ENCODE results near the gene COMMD6.

Gene COMMD6

GRCh38 chr13:75518439-75519088, 19.1 kb downstream of the COMMD6 start:
- Histone ChIP-seq H3K56ac (ENCODE audit: low read length) (no peak overlapping the region), H3K79me1 (ENCODE audit: low read length) (no peaks in the 10 kb centered on the region), H3K18ac (ENCODE audit: low read length) (no peak overlapping the region), H3K79me2 (ENCODE audit: control insufficient read depth, insufficient read depth, low read length) (no peaks in the 10 kb centered on the region), H3K4me2 (ENCODE audit: low read length) (no peak overlapping the region), H3K27me3 (ENCODE audit: insufficient read depth, low read length, poor library complexity) (no peaks in the 10 kb centered on the region), H4K8ac (ENCODE audit: low read depth, low read length) (no peak overlapping the region), H3K4ac (ENCODE audit: low read depth, low read length) (no peak overlapping the region), H3K4me3 (ENCODE audit: low read length) (no peak overlapping the region), H2BK120ac (ENCODE audit: low read depth, low read length) (no peak overlapping the region), H3K27ac (ENCODE audit: low read depth, low read length) (no peak overlapping the region), H3K36me3 (ENCODE audit: control insufficient read depth, insufficient read depth, low read length) (no peaks in the 10 kb centered on the region), H2BK5ac (ENCODE audit: low read length) (no peak overlapping the region), H2BK15ac (replicated peaks; ENCODE audit: low read depth) (no peak overlapping the region), H4K5ac (ENCODE audit: low read length) (no peak overlapping the region), H3K9ac (ENCODE audit: low read length) (no peak overlapping the region), H2AK5ac (ENCODE audit: low read length) (no peak overlapping the region), H3K23ac (ENCODE audit: low read length) (no peak overlapping the region), H3K4me1 (ENCODE audit: control insufficient read depth, low read depth, low read length) (no peaks in the 10 kb centered on the region)
- DNase-seq = no peak
- WGBS (ENCODE audit: extremely low coverage, insufficient coverage, low lambda C conversion rate) = no CpG with 5 or more reads among the region's 30 CpGs

- no CpG with 5 or more reads among the region's 3 CpGs for WGBS (ENCODE audit: extremely low coverage, insufficient coverage, low lambda C conversion rate)
Measured at GRCh38 chr13:75514080-75514995, 23.3 kb downstream of the COMMD6 start.

GRCh38 chr13:75513271-75513670, 24.4 kb downstream of the COMMD6 start:
- Histone ChIP-seq H3K4me3 (ENCODE audit: low read length) (no peak overlapping the region), H2AK5ac (ENCODE audit: low read length) (no peak overlapping the region), H3K36me3 (ENCODE audit: control insufficient read depth, insufficient read depth, low read length) (no peaks in the 10 kb centered on the region), H2BK5ac (ENCODE audit: low read length) (no peak overlapping the region), H2BK15ac (replicated peaks; ENCODE audit: low read depth) (no peak overlapping the region), H3K23ac (ENCODE audit: low read length) (no peak overlapping the region), H3K4ac (ENCODE audit: low read depth, low read length) (no peak overlapping the region), H4K5ac (ENCODE audit: low read length) (no peak overlapping the region), H4K8ac (ENCODE audit: low read depth, low read length) (no peak overlapping the region), H2BK120ac (ENCODE audit: low read depth, low read length) (no peak overlapping the region), H3K4me2 (ENCODE audit: low read length) (no peak overlapping the region), H3K27ac (ENCODE audit: low read depth, low read length) (no peak overlapping the region), H3K27me3 (ENCODE audit: insufficient read depth, low read length, poor library complexity) (no peaks in the 10 kb centered on the region), H3K4me1 (ENCODE audit: control insufficient read depth, low read depth, low read length) (no peaks in the 10 kb centered on the region), H3K79me1 (ENCODE audit: low read length) (no peaks in the 10 kb centered on the region), H3K79me2 (ENCODE audit: control insufficient read depth, insufficient read depth, low read length) (no peaks in the 10 kb centered on the region), H3K56ac (ENCODE audit: low read length) (no peak overlapping the region), H3K18ac (ENCODE audit: low read length) (no peak overlapping the region), H3K9ac (ENCODE audit: low read length) (no peak overlapping the region)
- no CpG with 5 or more reads among the region's 5 CpGs for WGBS (ENCODE audit: extremely low coverage, insufficient coverage, low lambda C conversion rate)
- no peak for DNase-seq

More at GRCh38 chr13:75514080-75514995, 23.3 kb downstream of the COMMD6 start:
- Histone ChIP-seq H3K9ac (ENCODE audit: low read length) (no peak overlapping the region), H3K27ac (ENCODE audit: low read depth, low read length) (no peak overlapping the region), H3K27me3 (ENCODE audit: insufficient read depth, low read length, poor library complexity) (no peaks in the 10 kb centered on the region), H3K36me3 (ENCODE audit: control insufficient read depth, insufficient read depth, low read length) (no peaks in the 10 kb centered on the region), H2BK120ac (ENCODE audit: low read depth, low read length) (no peak overlapping the region), H3K56ac (ENCODE audit: low read length) (no peak overlapping the region), H4K8ac (ENCODE audit: low read depth, low read length) (no peak overlapping the region), H3K18ac (ENCODE audit: low read length) (no peak overlapping the region), H2AK5ac (ENCODE audit: low read length) (no peak overlapping the region), H3K79me1 (ENCODE audit: low read length) (no peaks in the 10 kb centered on the region), H2BK15ac (replicated peaks; ENCODE audit: low read depth) (no peak overlapping the region), H3K4me1 (ENCODE audit: control insufficient read depth, low read depth, low read length) (no peaks in the 10 kb centered on the region), H3K4ac (ENCODE audit: low read depth, low read length) (no peak overlapping the region), H3K4me3 (ENCODE audit: low read length) (no peak overlapping the region), H3K23ac (ENCODE audit: low read length) (no peak overlapping the region), H4K5ac (ENCODE audit: low read length) (no peak overlapping the region), H3K79me2 (ENCODE audit: control insufficient read depth, insufficient read depth, low read length) (no peaks in the 10 kb centered on the region), H3K4me2 (ENCODE audit: low read length) (no peak overlapping the region), H2BK5ac (ENCODE audit: low read length) (no peak overlapping the region)
- DNase-seq = no peak

GRCh38 chr13:75512253-75512652, 25.4 kb downstream of the COMMD6 start:
- Histone ChIP-seq H3K9ac (ENCODE audit: low read length) (no peak overlapping the region), H3K4ac (ENCODE audit: low read depth, low read length) (no peak overlapping the region), H3K4me3 (ENCODE audit: low read length) (no peak overlapping the region), H4K8ac (ENCODE audit: low read depth, low read length) (no peak overlapping the region), H3K27ac (ENCODE audit: low read depth, low read length) (no peak overlapping the region), H3K36me3 (ENCODE audit: control insufficient read depth, insufficient read depth, low read length) (no peaks in the 10 kb centered on the region), H3K79me1 (ENCODE audit: low read length) (no peaks in the 10 kb centered on the region), H3K18ac (ENCODE audit: low read length) (no peak overlapping the region), H2BK120ac (ENCODE audit: low read depth, low read length) (no peak overlapping the region), H2BK5ac (ENCODE audit: low read length) (no peak overlapping the region), H2AK5ac (ENCODE audit: low read length) (no peak overlapping the region), H3K56ac (ENCODE audit: low read length) (no peak overlapping the region), H3K4me2 (ENCODE audit: low read length) (no peak overlapping the region), H3K27me3 (ENCODE audit: insufficient read depth, low read length, poor library complexity) (no peaks in the 10 kb centered on the region), H4K5ac (ENCODE audit: low read length) (no peak overlapping the region), H3K79me2 (ENCODE audit: control insufficient read depth, insufficient read depth, low read length) (no peaks in the 10 kb centered on the region), H3K23ac (ENCODE audit: low read length) (no peak overlapping the region), H2BK15ac (replicated peaks; ENCODE audit: low read depth) (no peak overlapping the region), H3K4me1 (ENCODE audit: control insufficient read depth, low read depth, low read length) (no peaks in the 10 kb centered on the region)
- DNase-seq = no peak
- no CpG with 5 or more reads among the region's 3 CpGs for WGBS (ENCODE audit: extremely low coverage, insufficient coverage, low lambda C conversion rate)

- Histone ChIP-seq H2BK120ac (ENCODE audit: low read depth, low read length) (no peak overlapping the region), H3K36me3 (ENCODE audit: control insufficient read depth, insufficient read depth, low read length) (no peaks in the 10 kb centered on the region), H3K4me2 (ENCODE audit: low read length) (no peak overlapping the region), H3K4ac (ENCODE audit: low read depth, low read length) (no peak overlapping the region), H3K4me1 (ENCODE audit: control insufficient read depth, low read depth, low read length) (no peaks in the 10 kb centered on the region), H2BK5ac (ENCODE audit: low read length) (no peak overlapping the region), H3K27me3 (ENCODE audit: insufficient read depth, low read length, poor library complexity) (no peaks in the 10 kb centered on the region), H3K9ac (ENCODE audit: low read length) (no peak overlapping the region), H4K8ac (ENCODE audit: low read depth, low read length) (no peak overlapping the region), H3K23ac (ENCODE audit: low read length) (no peak overlapping the region), H3K27ac (ENCODE audit: low read depth, low read length) (no peak overlapping the region), H3K18ac (ENCODE audit: low read length) (no peak overlapping the region), H2BK15ac (replicated peaks; ENCODE audit: low read depth) (no peak overlapping the region), H3K79me1 (ENCODE audit: low read length) (no peaks in the 10 kb centered on the region), H2AK5ac (ENCODE audit: low read length) (no peak overlapping the region), H4K5ac (ENCODE audit: low read length) (no peak overlapping the region), H3K4me3 (ENCODE audit: low read length) (no peak overlapping the region), H3K56ac (ENCODE audit: low read length) (no peak overlapping the region), H3K79me2 (ENCODE audit: control insufficient read depth, insufficient read depth, low read length) (no peaks in the 10 kb centered on the region)
- DNase-seq = no peak
- no CpG with 5 or more reads among the region's 3 CpGs for WGBS (ENCODE audit: extremely low coverage, insufficient coverage, low lambda C conversion rate)
Measured at GRCh38 chr13:75511051-75511625, 26.5 kb downstream of the COMMD6 start.

Data from mesendoderm (in vitro differentiated cells).